PC-9 (cell line): ENCODE data around the gene TAF3. TPM values are rescaled to one million over a fixed set of nuclear protein-coding genes. Genes with fewer than 3 reads are reported as not detected.
A peak's percentile ranks its signal among the peaks of the same experiment; 100 is the strongest.

ENCODE experiments used
- BruUV-seq: library from RNA; stranded (reverse); fragments of 400-500 nt; replicated peaks from 2 replicates; lab custom pipeline; 2021; lab: Mats Ljungman, UMichigan
- CTCF ChIA-PET: fragments of 300-600 bp; sonication (Branson Sonifier 250); formaldehyde crosslinking; loops from one replicate; lab custom pipeline; 2022; ENCODE audit warnings: antibody characterized with exemption; lab: Charles Lee
- POLR2A ChIA-PET: fragments of 300-600 bp; sonication (Branson Sonifier 250); formaldehyde crosslinking; loops from one replicate; lab custom pipeline; 2022; ENCODE audit warnings: antibody characterized with exemption; ENCODE audit not compliant: unreplicated experiment; lab: Charles Lee
- DNase-seq, 2 experiments: peaks; one replicate each; pipeline versions ENCODE4 v3.0.0 to v3.0.0-alpha.2; 2015 to 2022; ENCODE audit warnings: mixed read lengths in 1 of 2
- H2AFZ ChIP-seq: fragments of 200-600 bp; sonication (generic); 2 replicates; pipeline ENCODE4 v1.8.1; 2017; ENCODE audit warnings: antibody characterized with exemption
- H3F3A ChIP-seq: fragments of 200-600 bp; sonication (generic); 2 replicates; pipeline ENCODE4 v1.8.1; 2017; ENCODE audit warnings: antibody characterized with exemption, mild to moderate bottlenecking, low read depth; ENCODE audit not compliant: insufficient read depth
- H3K27ac ChIP-seq: fragments of 200-600 bp; sonication (generic); 2 replicates; pipeline ENCODE4 v1.6.1; 2016; ENCODE audit warnings: mixed run types
- H3K27me3 ChIP-seq: fragments of 200-600 bp; sonication (generic); 2 replicates; pipeline ENCODE4 v1.6.1; 2016; ENCODE audit warnings: low read depth, mixed run types; ENCODE audit not compliant: insufficient read depth
- H3K36me3 ChIP-seq: fragments of 200-600 bp; sonication (generic); 2 replicates; pipeline ENCODE4 v1.6.1; 2016; ENCODE audit warnings: low read depth, mixed run types
- H3K4me1 ChIP-seq: fragments of 200-600 bp; sonication (generic); replicated peaks from 2 replicates; pipeline ENCODE4 v1.6.1; 2016; ENCODE audit warnings: mixed run types; ENCODE audit not compliant: insufficient read depth
- H3K4me2 ChIP-seq: fragments of 200-600 bp; sonication (generic); 2 replicates; pipeline ENCODE4 v1.6.1; 2017; ENCODE audit warnings: mixed run types
- H3K4me3 ChIP-seq: fragments of 200-600 bp; sonication (generic); 2 replicates; pipeline ENCODE4 v1.6.1; 2016; ENCODE audit warnings: mixed run types
- H3K79me2 ChIP-seq: fragments of 200-600 bp; sonication (generic); 2 replicates; pipeline ENCODE4 v1.6.1; 2017; ENCODE audit warnings: low read depth, mixed run types
- H3K9me2 ChIP-seq: fragments of 200-600 bp; sonication (generic); 2 replicates; pipeline ENCODE4 v1.8.1; 2017; ENCODE audit warnings: mild to moderate bottlenecking; ENCODE audit not compliant: insufficient read depth
- H3K9me3 ChIP-seq: fragments of 200-600 bp; sonication (generic); 2 replicates; pipeline ENCODE4 v1.8.1; 2016; ENCODE audit warnings: low read depth; ENCODE audit not compliant: insufficient read depth
- H4K20me1 ChIP-seq: fragments of 200-600 bp; sonication (generic); 2 replicates; pipeline ENCODE4 v1.8.1; 2017; ENCODE audit not compliant: insufficient read depth
- CTCF ChIP-seq: fragments of 200-600 bp; sonication (generic); conservative IDR thresholded peaks from 2 replicates; pipeline ENCODE4 v1.6.1; 2017; ENCODE audit warnings: mixed run types, antibody characterized with exemption, mild to moderate bottlenecking, moderate library complexity
- EZH2 ChIP-seq: fragments of 200-600 bp; sonication (generic); IDR thresholded peaks from 2 replicates; pipeline ENCODE4 v1.8.0; 2017; ENCODE audit warnings: antibody characterized with exemption, low read depth
- intact Hi-C: fragments of 100-400 bp; cut with micrococcal nuclease; formaldehyde crosslinking; loops from one replicate; pipeline ENCODE4 v1.10.0; 2022; ENCODE audit not compliant: unreplicated experiment
- total RNA-seq: library from RNA; stranded (reverse); gene quantifications from 2 replicates; pipeline ENCODE4 v1.2.3, GENCODE V29; 2021

Gene TAF3
- total RNA-seq, 1 experiment from 2014 or later, result 7.7 TPM

GRCh38 chr10:7819121-7819460 is 786 bp downstream of the TAF3 start:
- intact Hi-C loops, result no loop called here
- Histone ChIP-seq H3K27ac (no peak overlapping the region), H3F3A (no peaks in the 10 kb centered on the region), H3K79me2 (peaks cover 24% of the 10 kb centered on the region), H3K27me3 (no peaks in the 10 kb centered on the region), H3K4me2 (peak overlapping the region; percentile 92), H3K4me3 (peak overlapping the region; percentile 82), H3K9me3 (no peaks in the 10 kb centered on the region), H3K36me3 (no peaks in the 10 kb centered on the region), H3K9me2 (no peaks in the 10 kb centered on the region), H3K4me1 (peaks cover 14% of the 10 kb centered on the region; the same call in 1 of the 2 replicates), H4K20me1 (no peaks in the 10 kb centered on the region; the same call in 1 of the 2 replicates), H2AFZ (peak overlapping the region; percentile 92)
- no TSS peak for BruUV-seq
- TF ChIP-seq CTCF, result no peak; the same call in 1 of the 2 replicates
- TF ChIP-seq EZH2, result no peak
- peak in 1 of 2 experiments; percentile 22 for DNase-seq
- CTCF ChIA-PET, result interaction anchor here (0.7 kb wide), 1 partner anchor 9 kb away, joined by 3 read pairs; no protein-coding TSS in a partner anchor
- POLR2A ChIA-PET, result interaction anchor here (0.7 kb wide), 1 partner anchor 214 kb away, joined by 4 read pairs; no protein-coding TSS in a partner anchor

- Histone ChIP-seq H3K27me3 (no peaks in the 10 kb centered on the region), H3K4me1 (peaks cover 9% of the 10 kb centered on the region; the same call in 1 of the 2 replicates), H3K36me3 (no peaks in the 10 kb centered on the region), H3K27ac (no peak overlapping the region), H3K9me2 (no peaks in the 10 kb centered on the region), H3K79me2 (0 out of 2 replicates have a peak, but pooled peaks cover 12% of the 10 kb centered on the region), H3F3A (no peaks in the 10 kb centered on the region), H3K9me3 (no peaks in the 10 kb centered on the region), H2AFZ (no peak overlapping the region), H3K4me3 (no peak overlapping the region), H3K4me2 (no peak overlapping the region), H4K20me1 (no peaks in the 10 kb centered on the region; the same call in 1 of the 2 replicates)
- TF ChIP-seq EZH2 (no peak), CTCF (no peak)
- POLR2A ChIA-PET, result interaction anchor here (0.7 kb wide), 1 partner anchor 61 kb away, joined by 4 read pairs; no protein-coding TSS in a partner anchor
- DNase-seq, result no peak
- no TSS peak for BruUV-seq
- CTCF ChIA-PET, result no interaction called here
- intact Hi-C loops, result no loop called here
Observed at GRCh38 chr10:7824251-7824650, 5.9 kb downstream of the TAF3 start.

GRCh38 chr10:7826971-7827370 is 8.7 kb downstream of the TAF3 start:
- intact Hi-C loops, result no loop called here

More at GRCh38 chr10:7826971-7827370, 8.7 kb downstream of the TAF3 start:
- Histone ChIP-seq H3K27ac (no peak overlapping the region), H3K4me1 (no peaks in the 10 kb centered on the region), H3K27me3 (no peaks in the 10 kb centered on the region), H3K4me3 (no peak overlapping the region), H2AFZ (no peak overlapping the region), H3K9me3 (no peaks in the 10 kb centered on the region), H4K20me1 (no peaks in the 10 kb centered on the region), H3F3A (no peaks in the 10 kb centered on the region), H3K4me2 (no peak overlapping the region), H3K9me2 (no peaks in the 10 kb centered on the region), H3K36me3 (no peaks in the 10 kb centered on the region), H3K79me2 (no peaks in the 10 kb centered on the region)
- DNase-seq, result no peak
- TF ChIP-seq CTCF (no peak), EZH2 (no peak)
- POLR2A ChIA-PET, result no interaction called here
- BruUV-seq, result no TSS peak
- CTCF ChIA-PET, result no interaction called here
